Measurements from ENCODE around the gene STXBP2.

The STXBP2 gene

GRCh38 chr19:7636691-7637373, at the start of gene STXBP2:
Gene STXBP2 (plus strand): TSS chr19:7637110. CDS start chr19:7637150, 40 bp downstream.
- peak; percentile 31 for DNase-seq (ENCODE audit: low read depth)

- DNase-seq (ENCODE audit: low read depth), result no peak
These were observed 47.1 kb upstream of the STXBP2 start for GRCh38 chr19:7589822-7590221.

- no peak for DNase-seq (ENCODE audit: low read depth)
These were observed 46.7 kb upstream of the STXBP2 start for GRCh38 chr19:7590256-7590655.

GRCh38 chr19:7595466-7596133, 41.3 kb upstream of the STXBP2 start, which contains the start of gene CAMSAP3:
Gene CAMSAP3 (plus strand): TSS chr19:7595863. CDS start chr19:7596003, 140 bp downstream.
- DNase-seq (ENCODE audit: low read depth), result peak; percentile 9

GRCh38 chr19:7596211-7596937, 40.5 kb upstream of the STXBP2 start:
- DNase-seq (ENCODE audit: low read depth), result no peak

- DNase-seq (ENCODE audit: low read depth), result no peak
These were observed 39.2 kb upstream of the STXBP2 start for GRCh38 chr19:7597689-7598088.

GRCh38 chr19:7598180-7598579, 38.7 kb upstream of the STXBP2 start:
- no peak for DNase-seq (ENCODE audit: low read depth)

- no peak for DNase-seq (ENCODE audit: low read depth)
These were observed 36.2 kb upstream of the STXBP2 start for GRCh38 chr19:7600721-7601120.

GRCh38 chr19:7602240-7602934, 34.5 kb upstream of the STXBP2 start:
- DNase-seq (ENCODE audit: low read depth), result no peak

GRCh38 chr19:7602935-7603497, 33.9 kb upstream of the STXBP2 start:
- DNase-seq (ENCODE audit: low read depth), result no peak

GRCh38 chr19:7603919-7604318, 33.0 kb upstream of the STXBP2 start:
- DNase-seq (ENCODE audit: low read depth), result no peak

- peak; percentile 38 for DNase-seq (ENCODE audit: low read depth)
These were observed 31.3 kb upstream of the STXBP2 start for GRCh38 chr19:7605490-7606222.

- no peak for DNase-seq (ENCODE audit: low read depth)
These were observed 30.6 kb upstream of the STXBP2 start for GRCh38 chr19:7606289-7606688.

- no peak for DNase-seq (ENCODE audit: low read depth)
These were observed 29.6 kb upstream of the STXBP2 start for GRCh38 chr19:7607212-7607873.

GRCh38 chr19:7607874-7608560, 28.9 kb upstream of the STXBP2 start:
- no peak for DNase-seq (ENCODE audit: low read depth)

- no peak for DNase-seq (ENCODE audit: low read depth)
These were observed 26.2 kb upstream of the STXBP2 start for GRCh38 chr19:7610491-7611240.

- DNase-seq (ENCODE audit: low read depth), result no peak
These were observed 25.2 kb upstream of the STXBP2 start for GRCh38 chr19:7611541-7612279.
